Measurements from ENCODE around the gene SEC16B. TPM values are rescaled to one million over a fixed set of nuclear protein-coding genes. Genes with fewer than 3 reads are reported as not detected.

Gene SEC16B
- total and polyA plus RNA-seq, 9 donors, result 5.5 to 8.5 (median 7.0) TPM

DNA sequence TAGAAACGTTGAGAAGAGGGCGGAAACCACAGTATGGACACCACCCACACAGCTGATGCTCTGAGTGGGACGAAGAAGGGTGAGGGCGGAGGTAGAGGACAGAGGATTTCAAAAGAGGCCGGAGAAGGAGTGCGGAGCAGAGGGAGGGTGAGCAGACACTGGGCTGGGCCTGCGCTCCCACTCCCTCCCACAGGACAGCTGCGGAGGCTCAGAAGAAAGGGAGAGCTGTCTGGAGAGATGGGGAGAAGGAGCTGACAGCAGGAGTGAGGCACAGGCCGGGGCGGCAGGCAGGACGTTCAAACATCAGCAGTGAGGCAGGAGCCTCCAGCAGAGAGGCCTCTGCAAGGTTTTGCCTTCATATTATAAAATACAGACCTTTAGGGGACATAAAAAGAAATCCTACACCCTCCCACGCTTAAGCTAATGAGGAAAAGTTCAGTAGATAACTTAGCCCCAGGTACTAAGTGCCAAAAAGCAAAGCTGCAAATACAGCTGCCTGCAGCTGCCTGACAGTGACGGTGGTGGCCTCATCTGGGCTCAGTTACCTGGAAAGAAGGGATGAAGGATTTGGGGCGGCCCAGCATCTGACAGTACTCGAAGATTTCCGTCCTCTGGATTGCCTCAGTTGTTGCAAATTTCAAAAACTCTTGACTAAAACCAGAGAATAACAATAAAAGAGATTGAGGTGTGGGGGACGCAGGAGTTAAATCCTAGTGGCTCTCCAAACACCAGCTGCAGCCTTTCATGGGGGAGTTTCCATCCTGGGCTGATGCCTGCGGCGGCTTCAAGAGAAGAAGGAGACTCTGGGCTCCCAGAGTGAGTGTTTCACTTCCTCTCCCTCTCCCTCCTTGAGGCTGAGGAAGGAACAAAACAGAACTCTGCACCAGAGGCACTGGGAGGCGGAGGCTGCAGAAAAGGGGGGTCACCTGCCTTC lies 25.6 kb downstream of the SEC16B start:
- Histone ChIP-seq H3K4me3 (ENCODE audit: low read length) (no peak overlapping the region), H3K27me3 (ENCODE audit: control insufficient read depth, insufficient read depth, low read length) (no peaks in the 10 kb centered on the region), H3K9me3 (replicated peaks; ENCODE audit: control insufficient read depth, low read depth, low read length) (no peaks in the 10 kb centered on the region), H3K27ac (ENCODE audit: low read length) (peak overlapping the region; percentile 13), H3K4me1 (ENCODE audit: control insufficient read depth, insufficient read depth, low read length) (peaks cover 25% of the 10 kb centered on the region), H3K36me3 (ENCODE audit: control insufficient read depth, insufficient read depth, low read length) (peaks cover 34% of the 10 kb centered on the region)
- 24% methylated on average over 3 of the region's 20 CpGs for WGBS (ENCODE audit: insufficient coverage)
- DNase-seq, result peak; percentile 83

- Histone ChIP-seq H3K27me3 (ENCODE audit: control insufficient read depth, insufficient read depth, low read length) (no peaks in the 10 kb centered on the region), H3K4me3 (ENCODE audit: low read length) (no peak overlapping the region), H3K36me3 (ENCODE audit: control insufficient read depth, insufficient read depth, low read length) (peaks cover 39% of the 10 kb centered on the region), H3K9me3 (replicated peaks; ENCODE audit: control insufficient read depth, low read depth, low read length) (no peaks in the 10 kb centered on the region), H3K4me1 (ENCODE audit: control insufficient read depth, insufficient read depth, low read length) (peaks cover 25% of the 10 kb centered on the region), H3K27ac (ENCODE audit: low read length) (no peak overlapping the region)
- 83% methylated on average over 5 of the region's 5 CpGs for WGBS (ENCODE audit: insufficient coverage)
- no peak for DNase-seq
These were observed 27.9 kb downstream of the SEC16B start for GRCh38 chr1:177941976-177942375.

DNA sequence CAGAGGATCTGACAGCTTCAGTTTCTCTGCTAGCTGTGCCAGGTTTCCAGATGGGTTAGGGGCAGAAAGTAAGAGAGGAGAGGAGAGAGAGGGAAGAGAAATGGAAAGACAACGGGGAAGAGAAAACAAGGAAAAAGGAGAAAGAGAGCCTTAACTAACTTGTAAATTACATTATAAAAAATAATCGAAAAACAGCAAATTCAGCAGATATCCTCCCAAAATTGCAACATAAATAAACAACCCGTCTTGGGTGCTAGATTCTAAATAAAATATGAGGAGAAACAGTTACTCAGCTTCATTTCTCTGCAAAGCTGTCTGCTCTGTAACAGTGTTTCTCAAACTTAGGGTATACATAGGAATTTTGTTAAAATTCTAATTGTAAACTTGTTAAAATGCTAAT lies 29.2 kb downstream of the SEC16B start:
- Histone ChIP-seq H3K36me3 (ENCODE audit: control insufficient read depth, insufficient read depth, low read length) (peaks cover 42% of the 10 kb centered on the region), H3K4me1 (ENCODE audit: control insufficient read depth, insufficient read depth, low read length) (peaks cover 25% of the 10 kb centered on the region)

DNA sequence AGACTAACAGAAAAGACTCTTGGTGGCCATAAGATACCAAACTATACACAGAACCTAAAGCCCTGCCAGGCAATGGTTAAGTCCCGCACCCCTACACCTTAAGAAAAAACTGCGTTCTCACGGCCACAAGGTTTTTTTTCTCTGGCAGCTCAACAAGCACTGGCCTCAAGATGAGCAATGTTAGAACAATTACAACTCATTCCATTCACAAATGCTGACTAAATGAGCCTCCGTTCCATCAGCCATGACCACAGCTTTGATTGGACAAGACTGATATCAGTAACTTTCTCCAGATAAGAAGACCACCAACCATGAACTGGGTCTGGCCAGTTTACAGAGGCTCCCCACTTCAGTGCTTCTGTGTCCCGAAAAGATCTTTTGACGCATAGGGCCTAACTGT lies 31.9 kb downstream of the SEC16B start:
- H3K4me1 ChIP-seq (ENCODE audit: control insufficient read depth, insufficient read depth, low read length), result peaks cover 7% of the 10 kb centered on the region
- WGBS (ENCODE audit: insufficient coverage), result 70% methylated on average over 4 of the region's 6 CpGs
- H3K9me3 ChIP-seq (replicated peaks; ENCODE audit: control insufficient read depth, low read depth, low read length), result no peaks in the 10 kb centered on the region
- no peaks in the 10 kb centered on the region for H3K27me3 ChIP-seq (ENCODE audit: control insufficient read depth, insufficient read depth, low read length)
- no peak for DNase-seq
- H3K4me3 ChIP-seq (ENCODE audit: low read length), result no peak overlapping the region
- peaks cover 50% of the 10 kb centered on the region for H3K36me3 ChIP-seq (ENCODE audit: control insufficient read depth, insufficient read depth, low read length)
- H3K27ac ChIP-seq (ENCODE audit: low read length), result no peak overlapping the region

More for the DNA sequence above, 29.2 kb downstream of the SEC16B start:
- DNase-seq, result no peak
- no peaks in the 10 kb centered on the region for H3K9me3 ChIP-seq (replicated peaks; ENCODE audit: control insufficient read depth, low read depth, low read length)
- H3K27me3 ChIP-seq (ENCODE audit: control insufficient read depth, insufficient read depth, low read length), result no peaks in the 10 kb centered on the region
- no CpG with 5 or more reads among the region's 3 CpGs for WGBS (ENCODE audit: insufficient coverage)
- H3K27ac ChIP-seq (ENCODE audit: low read length), result no peak overlapping the region
- no peak overlapping the region for H3K4me3 ChIP-seq (ENCODE audit: low read length)

DNA sequence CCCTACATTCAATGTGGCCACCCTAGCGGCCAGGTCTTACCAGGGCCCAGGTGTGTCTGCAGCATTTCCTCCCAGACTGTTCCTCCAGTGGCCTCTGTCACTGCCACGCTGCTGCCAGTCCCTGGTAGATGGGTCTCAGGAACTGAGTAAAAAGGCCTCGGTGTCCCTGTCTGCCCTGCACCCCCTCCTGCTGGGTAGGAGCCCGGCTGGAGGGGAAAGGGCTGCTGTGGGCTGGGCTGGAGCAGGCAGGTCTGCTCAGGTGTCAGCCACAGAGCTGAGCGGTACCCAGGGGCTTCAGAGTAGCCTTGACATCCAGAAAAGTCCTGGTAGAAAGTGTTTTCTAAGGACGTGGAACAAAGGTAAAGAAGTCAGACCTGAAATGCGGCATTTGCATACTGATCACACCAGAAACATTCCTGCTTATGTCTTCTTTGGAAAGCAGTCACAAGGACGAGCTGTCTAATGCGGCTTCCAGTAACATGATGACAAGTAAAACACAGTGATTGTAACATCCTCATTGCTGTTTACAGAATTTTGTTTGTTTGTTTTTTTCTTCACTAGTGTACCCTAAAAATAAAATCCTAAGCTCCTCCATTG lies 32.6 kb downstream of the SEC16B start:
- DNase-seq, result no peak
- 71% methylated on average over 3 of the region's 9 CpGs for WGBS (ENCODE audit: insufficient coverage)
- no peaks in the 10 kb centered on the region for H3K27me3 ChIP-seq (ENCODE audit: control insufficient read depth, insufficient read depth, low read length)
- peaks cover 55% of the 10 kb centered on the region for H3K36me3 ChIP-seq (ENCODE audit: control insufficient read depth, insufficient read depth, low read length)
- no peaks in the 10 kb centered on the region for H3K9me3 ChIP-seq (replicated peaks; ENCODE audit: control insufficient read depth, low read depth, low read length)
- peaks cover 7% of the 10 kb centered on the region for H3K4me1 ChIP-seq (ENCODE audit: control insufficient read depth, insufficient read depth, low read length)
- H3K4me3 ChIP-seq (ENCODE audit: low read length), result no peak overlapping the region
- no peak overlapping the region for H3K27ac ChIP-seq (ENCODE audit: low read length)

DNA sequence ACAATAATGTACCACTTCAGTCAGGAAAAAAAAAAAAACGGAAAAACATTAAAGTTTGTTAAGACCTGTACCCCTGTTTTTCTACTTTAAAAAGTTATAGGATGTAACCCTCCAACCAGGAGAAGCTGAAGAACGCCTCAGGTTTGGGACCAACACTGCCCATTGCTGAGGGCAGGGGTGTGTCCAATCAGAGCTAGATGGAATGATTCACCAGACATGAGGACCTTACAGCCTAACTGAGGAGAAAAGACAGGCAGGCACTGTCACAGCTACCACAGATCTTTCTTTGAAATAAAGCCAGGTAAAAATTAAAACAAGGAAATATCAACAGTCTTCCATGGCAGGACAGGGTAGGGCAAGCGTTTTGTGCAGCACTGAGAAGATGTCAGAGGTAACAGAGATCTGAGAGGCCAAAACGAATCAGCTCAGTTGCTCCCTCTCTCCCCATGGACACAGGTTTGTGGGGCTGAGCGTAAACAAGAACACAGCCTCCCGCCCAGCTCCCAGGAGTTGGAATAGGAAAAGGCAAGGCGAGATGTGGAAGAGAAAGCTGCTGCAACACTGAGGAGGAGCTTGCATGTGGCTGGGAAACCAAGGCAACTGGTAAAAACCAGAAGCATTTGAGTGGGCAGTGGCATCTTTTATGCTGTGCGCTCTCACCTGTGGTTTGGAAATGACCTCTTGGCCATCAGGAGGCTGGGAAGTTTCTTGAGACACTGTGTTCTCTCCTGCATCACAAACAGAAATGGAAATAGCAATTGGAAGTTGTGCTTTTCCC lies 34.0 kb downstream of the SEC16B start:
- no peaks in the 10 kb centered on the region for H3K9me3 ChIP-seq (replicated peaks; ENCODE audit: control insufficient read depth, low read depth, low read length)
- 80% methylated on average over 4 of the region's 8 CpGs for WGBS (ENCODE audit: insufficient coverage)
- peaks cover 56% of the 10 kb centered on the region for H3K36me3 ChIP-seq (ENCODE audit: control insufficient read depth, insufficient read depth, low read length)
- no peaks in the 10 kb centered on the region for H3K27me3 ChIP-seq (ENCODE audit: control insufficient read depth, insufficient read depth, low read length)
- DNase-seq, result no peak
- H3K4me1 ChIP-seq (ENCODE audit: control insufficient read depth, insufficient read depth, low read length), result peaks cover 4% of the 10 kb centered on the region
- no peak overlapping the region for H3K27ac ChIP-seq (ENCODE audit: low read length)
- H3K4me3 ChIP-seq (ENCODE audit: low read length), result no peak overlapping the region

GRCh38 chr1:177934927-177935326 lies 34.9 kb downstream of the SEC16B start:
- no peaks in the 10 kb centered on the region for H3K4me1 ChIP-seq (ENCODE audit: control insufficient read depth, insufficient read depth, low read length)
- no peak overlapping the region for H3K4me3 ChIP-seq (ENCODE audit: low read length)
- no peaks in the 10 kb centered on the region for H3K9me3 ChIP-seq (replicated peaks; ENCODE audit: control insufficient read depth, low read depth, low read length)
- peaks cover 62% of the 10 kb centered on the region for H3K36me3 ChIP-seq (ENCODE audit: control insufficient read depth, insufficient read depth, low read length)
- DNase-seq, result no peak
- WGBS (ENCODE audit: insufficient coverage), result no CpG with 5 or more reads among the region's 3 CpGs
- no peaks in the 10 kb centered on the region for H3K27me3 ChIP-seq (ENCODE audit: control insufficient read depth, insufficient read depth, low read length)
- H3K27ac ChIP-seq (ENCODE audit: low read length), result no peak overlapping the region

DNA sequence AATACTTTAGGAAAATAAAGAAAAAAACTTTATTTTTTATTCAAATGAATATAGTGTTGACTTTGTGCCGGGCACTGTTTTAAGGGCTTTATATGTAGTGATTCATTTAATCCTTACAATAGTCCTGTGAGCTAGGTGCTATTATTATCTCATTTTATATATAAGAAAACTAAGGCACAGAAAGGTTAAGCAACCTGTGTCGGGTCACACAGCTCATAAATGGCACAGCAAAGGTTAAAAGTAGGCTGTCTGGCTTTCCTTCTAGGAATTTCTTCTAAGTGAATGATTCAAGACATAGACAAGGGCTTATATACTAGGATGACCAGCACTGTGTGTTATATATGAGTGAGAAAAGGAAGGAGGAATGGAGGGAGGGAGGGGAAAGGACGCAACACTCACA lies 35.4 kb downstream of the SEC16B start:
- Histone ChIP-seq H3K27ac (ENCODE audit: low read length) (no peak overlapping the region), H3K9me3 (replicated peaks; ENCODE audit: control insufficient read depth, low read depth, low read length) (no peaks in the 10 kb centered on the region), H3K4me3 (ENCODE audit: low read length) (no peak overlapping the region), H3K36me3 (ENCODE audit: control insufficient read depth, insufficient read depth, low read length) (peaks cover 62% of the 10 kb centered on the region), H3K27me3 (ENCODE audit: control insufficient read depth, insufficient read depth, low read length) (no peaks in the 10 kb centered on the region), H3K4me1 (ENCODE audit: control insufficient read depth, insufficient read depth, low read length) (no peaks in the 10 kb centered on the region)
- WGBS (ENCODE audit: insufficient coverage), result 100% methylated on average over 1 of the region's 3 CpGs
- no peak for DNase-seq

DNA sequence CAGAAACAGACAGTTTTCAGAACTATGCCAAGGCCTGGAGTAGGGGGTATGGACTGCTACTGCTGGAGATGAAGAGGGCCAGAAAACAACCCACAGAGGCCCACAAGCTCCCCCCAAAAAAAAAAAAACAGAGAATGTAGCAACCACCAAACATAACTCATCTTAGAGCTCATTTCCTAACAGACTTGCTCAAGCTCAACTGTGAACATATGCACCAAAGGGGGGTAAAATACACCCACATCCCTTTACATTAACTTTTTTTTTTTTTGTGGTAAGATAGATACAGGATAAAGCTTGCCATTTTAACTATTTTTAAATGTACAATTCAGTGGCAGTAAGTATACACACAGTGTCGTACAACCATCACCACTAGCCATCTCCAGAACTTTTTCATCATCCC lies 36.0 kb downstream of the SEC16B start:
- Histone ChIP-seq H3K27ac (ENCODE audit: low read length) (no peak overlapping the region), H3K4me1 (ENCODE audit: control insufficient read depth, insufficient read depth, low read length) (no peaks in the 10 kb centered on the region), H3K36me3 (ENCODE audit: control insufficient read depth, insufficient read depth, low read length) (peaks cover 61% of the 10 kb centered on the region), H3K9me3 (replicated peaks; ENCODE audit: control insufficient read depth, low read depth, low read length) (no peaks in the 10 kb centered on the region), H3K27me3 (ENCODE audit: control insufficient read depth, insufficient read depth, low read length) (no peaks in the 10 kb centered on the region), H3K4me3 (ENCODE audit: low read length) (no peak overlapping the region)
- WGBS (ENCODE audit: insufficient coverage), result 78% methylated on average over 1 of the region's 1 CpG
- DNase-seq, result no peak

DNA sequence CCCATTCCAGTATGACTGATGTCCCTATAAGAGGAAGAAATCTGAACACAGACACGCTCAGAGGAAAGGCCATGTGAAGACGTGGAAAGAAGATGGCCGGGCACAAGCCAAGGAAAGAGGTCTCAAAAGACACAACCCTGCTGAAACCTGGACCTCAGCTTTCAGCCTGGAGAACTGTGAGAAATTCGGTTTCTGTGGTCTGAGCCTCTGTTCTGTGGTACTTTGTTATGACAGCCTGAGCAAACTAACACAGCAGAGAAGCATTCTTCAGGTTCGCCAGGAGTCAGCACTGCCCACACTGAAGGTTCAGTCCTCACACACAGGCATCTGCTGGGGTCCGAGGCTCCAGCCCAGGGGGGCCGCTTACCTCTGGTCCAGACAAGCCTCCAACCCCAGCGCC lies 37.7 kb downstream of the SEC16B start:
- H3K4me3 ChIP-seq (ENCODE audit: low read length), result no peak overlapping the region
- peaks cover 2% of the 10 kb centered on the region for H3K4me1 ChIP-seq (ENCODE audit: control insufficient read depth, insufficient read depth, low read length)
- H3K36me3 ChIP-seq (ENCODE audit: control insufficient read depth, insufficient read depth, low read length), result peaks cover 57% of the 10 kb centered on the region
- H3K27ac ChIP-seq (ENCODE audit: low read length), result no peak overlapping the region
- no peaks in the 10 kb centered on the region for H3K9me3 ChIP-seq (replicated peaks; ENCODE audit: control insufficient read depth, low read depth, low read length)
- no peak for DNase-seq
- H3K27me3 ChIP-seq (ENCODE audit: control insufficient read depth, insufficient read depth, low read length), result no peaks in the 10 kb centered on the region
- WGBS (ENCODE audit: insufficient coverage), result 70% methylated on average over 8 of the region's 8 CpGs
